Common myeloid progenitor, CD34-positive (primary cell): Measurements from ENCODE around the gene GSTO1.

ENCODE experiments used
- CTCF ChIA-PET: fragments of 350-600 bp; sonication (Branson Sonifier 250); formaldehyde crosslinking; loops from one replicate; lab custom pipeline; 2021; ENCODE audit warnings: antibody characterized with exemption; lab: Charles Lee
- POLR2A ChIA-PET: fragments of 350-600 bp; sonication (Branson Sonifier 250); formaldehyde crosslinking; loops from one replicate; lab custom pipeline; 2021; ENCODE audit warnings: antibody characterized with exemption; lab: Charles Lee
- DNase-seq, 3 donors: peaks; one replicate each; pipeline versions ENCODE4 v3.0.0 to v3.0.0-alpha.2; 2013
- H3K27ac ChIP-seq, 2 experiments: 1 replicate in 1 of 2; 2 replicates in 1 of 2; pipeline ENCODE4 v1.7.0; 2013; ENCODE audit warnings: inconsistent platforms in 2 of 2, low read length in 2 of 2, mild to moderate bottlenecking in 2 of 2, low read depth in 1 of 2, moderate library complexity in 1 of 2; ENCODE audit not compliant: severe bottlenecking in 2 of 2, insufficient read depth in 1 of 2, poor library complexity in 1 of 2
- H3K27me3 ChIP-seq, 5 experiments: replicated peaks in 2 of 5; 1 replicate in 3 of 5; 2 replicates in 2 of 5; pipeline versions ENCODE4 v1.6.1 to v1.7.0; 2013; ENCODE audit warnings: low read length in 4 of 5, mild to moderate bottlenecking in 2 of 5, moderate library complexity in 2 of 5, inconsistent platforms in 1 of 5; ENCODE audit not compliant: insufficient read depth in 5 of 5, control insufficient read depth in 4 of 5
- H3K36me3 ChIP-seq, 4 experiments: 1 replicate in 2 of 4; 2 replicates in 2 of 4; pipeline versions ENCODE4 v1.6.1 to v1.7.0; 2013; ENCODE audit warnings: low read length in 3 of 4, control low read depth in 1 of 4, mild to moderate bottlenecking in 1 of 4; ENCODE audit not compliant: control insufficient read depth in 4 of 4, insufficient read depth in 4 of 4
- H3K4me1 ChIP-seq, 4 experiments: 1 replicate in 3 of 4; 2 replicates in 1 of 4; pipeline versions ENCODE4 v1.6.1 to v1.7.1; 2013; ENCODE audit warnings: low read length in 3 of 4, mild to moderate bottlenecking in 3 of 4, control low read depth in 1 of 4, inconsistent platforms in 1 of 4, moderate library complexity in 1 of 4; ENCODE audit not compliant: control insufficient read depth in 4 of 4, insufficient read depth in 4 of 4; ENCODE audit errors: control extremely low read depth in 1 of 4
- H3K4me3 ChIP-seq, 7 experiments: 1 replicate in 4 of 7; 2 replicates in 3 of 7; pipeline versions ENCODE4 v1.5.1 to v1.7.0; 2013; ENCODE audit warnings: mild to moderate bottlenecking in 7 of 7, low read length in 6 of 7, moderate library complexity in 6 of 7, inconsistent platforms in 2 of 7, low read depth in 2 of 7, control low read depth in 1 of 7; ENCODE audit not compliant: insufficient read depth in 4 of 7, control insufficient read depth in 1 of 7; ENCODE audit errors: extremely low read depth in 1 of 7
- H3K9me3 ChIP-seq, 5 experiments: 1 replicate in 4 of 5; 2 replicates in 1 of 5; pipeline versions ENCODE4 v1.6.1 to v1.7.1; 2013; ENCODE audit warnings: low read length in 4 of 5, mild to moderate bottlenecking in 2 of 5, inconsistent platforms in 1 of 5, low read depth in 1 of 5, moderate library complexity in 1 of 5; ENCODE audit not compliant: control insufficient read depth in 4 of 5, insufficient read depth in 2 of 5; ENCODE audit errors: control extremely low read depth in 1 of 5
- whole genome bisulfite sequencing: methylation state at CpG from one replicate; pipeline ENCODE4 v1.1.5; 2013; ENCODE audit not compliant: insufficient coverage; 5-methylcytosine and 5-hydroxymethylcytosine counted together

The GSTO1 gene

GRCh38 chr10:104291439-104291951 lies 36.8 kb downstream of the GSTO1 start:
- peak; percentile 84 to 93 (median 91) for DNase-seq
- Histone ChIP-seq H3K9me3 (no peaks in the 10 kb centered on the region), H3K36me3 (no peaks in the 10 kb centered on the region), H3K4me3 (peak overlapping the region in 1 of 7 experiments; percentile 55), H3K27ac (no peak overlapping the region), H3K27me3 (no peaks in the 10 kb centered on the region), H3K4me1 (peaks cover 0 to 17% (median 8%) of the 10 kb centered on the region in 4 experiments)
- ChIA-PET POLR2A (interaction anchor here (0.7 to 0.9 kb wide), 2 partner anchors 11 to 111 kb away, joined by 3 read pairs; no protein-coding TSS in a partner anchor), CTCF (interaction anchor here (0.7 to 16.6 kb wide), 25 partner anchors 8 to 404 kb away, joined by 3 to 207 read pairs (median 5); partner anchors contain the start of genes CFAP58 and ITPRIP)
- under 1% methylated on average over 19 of the region's 26 CpGs for WGBS

- Histone ChIP-seq H3K27ac (no peak overlapping the region), H3K9me3 (no peaks in the 10 kb centered on the region), H3K4me3 (no peak overlapping the region), H3K36me3 (no peaks in the 10 kb centered on the region), H3K27me3 (no peaks in the 10 kb centered on the region), H3K4me1 (peaks cover 0 to 17% (median 9%) of the 10 kb centered on the region in 4 experiments)
- ChIA-PET CTCF (interaction anchor here (0.7 to 16.6 kb wide), 11 partner anchors 10 to 61 kb away, joined by 3 to 207 read pairs (median 21); partner anchors contain the start of genes CFAP58 and ITPRIP), POLR2A (no interaction called here)
- no peak for DNase-seq
- 17% methylated on average over 1 of the region's 2 CpGs for WGBS
Measured at GRCh38 chr10:104293011-104293410, 38.3 kb downstream of the GSTO1 start.

GRCh38 chr10:104293781-104294321 lies 39.2 kb downstream of the GSTO1 start:
- Histone ChIP-seq H3K36me3 (no peaks in the 10 kb centered on the region), H3K27ac (no peak overlapping the region), H3K4me1 (peaks cover 0 to 17% (median 10%) of the 10 kb centered on the region in 4 experiments), H3K9me3 (no peaks in the 10 kb centered on the region), H3K4me3 (no peak overlapping the region), H3K27me3 (no peaks in the 10 kb centered on the region)
- ChIA-PET CTCF (interaction anchor here (1.1 to 16.6 kb wide), 9 partner anchors 11 to 55 kb away, joined by 3 to 207 read pairs (median 27); partner anchors contain the start of gene ITPRIP), POLR2A (no interaction called here)
- no peak for DNase-seq
- WGBS, result 100% methylated on average over 3 of the region's 5 CpGs

- Histone ChIP-seq H3K36me3 (no peaks in the 10 kb centered on the region), H3K4me3 (no peak overlapping the region), H3K4me1 (peaks cover 0 to 15% (median 14%) of the 10 kb centered on the region in 4 experiments), H3K27ac (no peak overlapping the region), H3K9me3 (no peaks in the 10 kb centered on the region), H3K27me3 (no peaks in the 10 kb centered on the region)
- CTCF ChIA-PET, result interaction anchor here (1.0 to 16.6 kb wide), 7 partner anchors 8 to 56 kb away, joined by 3 to 207 read pairs (median 38); no protein-coding TSS in a partner anchor
- WGBS, result 97% methylated on average over 9 of the region's 10 CpGs
- no peak for DNase-seq
- POLR2A ChIA-PET, result no interaction called here
Measured at GRCh38 chr10:104296687-104297436, 42.2 kb downstream of the GSTO1 start.

GRCh38 chr10:104297697-104298660 lies 43.3 kb downstream of the GSTO1 start:
- no peak overlapping the region for H3K27ac ChIP-seq
- H3K9me3 ChIP-seq, result no peaks in the 10 kb centered on the region
- H3K27me3 ChIP-seq, result no peaks in the 10 kb centered on the region
- H3K36me3 ChIP-seq, result no peaks in the 10 kb centered on the region
- POLR2A ChIA-PET, result no interaction called here
- 74% methylated on average over 14 of the region's 17 CpGs for WGBS
- peaks cover 0 to 13% (median 11%) of the 10 kb centered on the region in 4 experiments for H3K4me1 ChIP-seq
- peak in 2 of 3 donors; percentile 77 to 83 for DNase-seq
- no peak overlapping the region for H3K4me3 ChIP-seq
- CTCF ChIA-PET, result interaction anchor here (0.9 to 16.6 kb wide), 12 partner anchors 7 to 55 kb away, joined by 3 to 207 read pairs (median 11); partner anchors contain the start of gene ITPRIP

- no peaks in the 10 kb centered on the region for H3K36me3 ChIP-seq
- POLR2A ChIA-PET, result no interaction called here
- no peak overlapping the region for H3K4me3 ChIP-seq
- DNase-seq, result peak in 2 of 3 donors; percentile 45 to 49
- H3K27ac ChIP-seq, result no peak overlapping the region
- CTCF ChIA-PET, result interaction anchor here (0.9 to 16.6 kb wide), 11 partner anchors 8 to 51 kb away, joined by 3 to 207 read pairs (median 8); partner anchors contain the start of gene ITPRIP
- 65% methylated on average over 10 of the region's 13 CpGs for WGBS
- H3K27me3 ChIP-seq, result no peaks in the 10 kb centered on the region
- no peaks in the 10 kb centered on the region for H3K9me3 ChIP-seq
- peaks cover 0 to 8% (median 6%) of the 10 kb centered on the region in 4 experiments for H3K4me1 ChIP-seq
Measured at GRCh38 chr10:104299031-104299904, 44.6 kb downstream of the GSTO1 start.
